GM21576 (cell line): Measurements from ENCODE around the gene SMARCA4.

Source experiments
- ATAC-seq: cut with Tn5 transposase; IDR thresholded peaks from one replicate; pipeline ENCODE4 v1.9.1; 2021; ENCODE audit warnings: mild to moderate bottlenecking, moderate library complexity; ENCODE audit not compliant: unreplicated experiment

Gene SMARCA4

GRCh38 chr19:11028146-11028545 lies 67.3 kb downstream of the SMARCA4 start:
- no peak for ATAC-seq

- ATAC-seq: no peak
These were observed 70.7 kb downstream of the SMARCA4 start for GRCh38 chr19:11031421-11032070.

GRCh38 chr19:11033251-11033650 lies 72.4 kb downstream of the SMARCA4 start:
- no peak for ATAC-seq

- ATAC-seq: no peak
These were observed 72.9 kb downstream of the SMARCA4 start for GRCh38 chr19:11033763-11034162.

- no peak for ATAC-seq
These were observed 73.8 kb downstream of the SMARCA4 start for GRCh38 chr19:11034449-11035213.

- peak; percentile 57 for ATAC-seq
These were observed 74.9 kb downstream of the SMARCA4 start for GRCh38 chr19:11035441-11036377.

GRCh38 chr19:11038511-11038910 lies 77.7 kb downstream of the SMARCA4 start:
- no peak for ATAC-seq

GRCh38 chr19:11041194-11041593 lies 80.4 kb downstream of the SMARCA4 start:
- no peak for ATAC-seq

GRCh38 chr19:11041966-11042627 lies 81.3 kb downstream of the SMARCA4 start:
- no peak for ATAC-seq

- ATAC-seq: no peak
These were observed 83.6 kb downstream of the SMARCA4 start for GRCh38 chr19:11044431-11044830.

GRCh38 chr19:11045536-11045935 lies 84.7 kb downstream of the SMARCA4 start:
- ATAC-seq: no peak

- no peak for ATAC-seq
These were observed 86.0 kb downstream of the SMARCA4 start for GRCh38 chr19:11046605-11047354.

GRCh38 chr19:11047866-11048265 lies 87.0 kb downstream of the SMARCA4 start:
- no peak for ATAC-seq

GRCh38 chr19:11050323-11051114 lies 89.7 kb downstream of the SMARCA4 start:
- ATAC-seq: no peak

GRCh38 chr19:11053817-11054195 lies 93.0 kb downstream of the SMARCA4 start:
- ATAC-seq: no peak

GRCh38 chr19:11054200-11054599 lies 93.4 kb downstream of the SMARCA4 start:
- ATAC-seq: no peak

GRCh38 chr19:11054628-11055027 lies 93.8 kb downstream of the SMARCA4 start:
- no peak for ATAC-seq

- ATAC-seq: no peak
These were observed 97.6 kb downstream of the SMARCA4 start for GRCh38 chr19:11058246-11059030.
